GM18517 (cell line): Measurements from ENCODE around the gene APMAP.
A peak's percentile ranks its signal among the peaks of the same experiment; 100 is the strongest.

ENCODE experiments used
- ATAC-seq: cut with Tn5 transposase; IDR thresholded peaks from one replicate; pipeline ENCODE4 v1.9.1; 2021; ENCODE audit warnings: mild to moderate bottlenecking, moderate library complexity; ENCODE audit not compliant: unreplicated experiment

APMAP gene, protein sequence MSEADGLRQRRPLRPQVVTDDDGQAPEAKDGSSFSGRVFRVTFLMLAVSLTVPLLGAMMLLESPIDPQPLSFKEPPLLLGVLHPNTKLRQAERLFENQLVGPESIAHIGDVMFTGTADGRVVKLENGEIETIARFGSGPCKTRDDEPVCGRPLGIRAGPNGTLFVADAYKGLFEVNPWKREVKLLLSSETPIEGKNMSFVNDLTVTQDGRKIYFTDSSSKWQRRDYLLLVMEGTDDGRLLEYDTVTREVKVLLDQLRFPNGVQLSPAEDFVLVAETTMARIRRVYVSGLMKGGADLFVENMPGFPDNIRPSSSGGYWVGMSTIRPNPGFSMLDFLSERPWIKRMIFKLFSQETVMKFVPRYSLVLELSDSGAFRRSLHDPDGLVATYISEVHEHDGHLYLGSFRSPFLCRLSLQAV

GRCh38 chr20:24992487-24993205 lies at the start of gene APMAP:
Gene APMAP (minus strand): TSS chr20:24992751. CDS start chr20:24992688, 63 bp downstream.
- peak; percentile 93 for ATAC-seq

- no peak for ATAC-seq
These were observed 49.4 kb upstream of the APMAP start for GRCh38 chr20:25041813-25042530.

GRCh38 chr20:25040438-25040831 lies 47.9 kb upstream of the APMAP start:
- ATAC-seq, result no peak

DNA sequence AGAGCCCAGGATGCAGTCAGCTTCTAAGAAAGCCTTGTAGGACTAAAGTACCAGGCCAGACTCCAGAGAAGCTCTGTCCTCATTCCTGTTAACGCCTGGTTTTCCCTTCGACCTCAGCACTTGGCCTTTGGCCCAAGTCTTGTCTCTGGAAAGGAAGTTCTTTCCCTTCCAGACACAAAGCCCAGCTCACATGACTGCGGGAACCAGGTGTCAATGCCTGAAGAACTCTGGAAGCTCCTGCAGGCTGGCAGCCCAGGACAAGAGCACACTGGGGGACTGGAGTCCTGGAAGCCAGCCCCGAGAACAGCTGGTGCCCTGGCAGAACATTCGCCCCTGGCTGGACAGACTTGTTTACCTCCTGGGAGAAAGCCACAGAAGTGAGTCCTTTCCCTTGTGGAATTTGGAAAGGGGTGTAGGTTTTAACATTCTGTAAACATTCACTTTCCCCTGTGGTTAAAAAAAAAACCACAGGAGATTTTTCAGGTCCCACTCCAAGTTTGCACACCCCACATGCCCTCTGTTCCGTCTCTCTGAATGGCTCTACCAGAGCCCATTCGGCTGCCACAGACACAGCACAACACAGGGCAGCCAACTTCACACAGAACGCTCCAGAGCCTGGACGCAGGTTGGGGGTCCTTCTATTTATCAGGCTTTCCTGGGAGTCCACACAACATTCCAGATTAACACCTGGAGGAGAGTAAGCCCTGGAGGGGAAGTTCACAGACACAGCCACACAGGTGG lies 47.3 kb upstream of the APMAP start:
- no peak for ATAC-seq

GRCh38 chr20:25038591-25039015 lies 46.1 kb upstream of the APMAP start:
- no peak for ATAC-seq

DNA sequence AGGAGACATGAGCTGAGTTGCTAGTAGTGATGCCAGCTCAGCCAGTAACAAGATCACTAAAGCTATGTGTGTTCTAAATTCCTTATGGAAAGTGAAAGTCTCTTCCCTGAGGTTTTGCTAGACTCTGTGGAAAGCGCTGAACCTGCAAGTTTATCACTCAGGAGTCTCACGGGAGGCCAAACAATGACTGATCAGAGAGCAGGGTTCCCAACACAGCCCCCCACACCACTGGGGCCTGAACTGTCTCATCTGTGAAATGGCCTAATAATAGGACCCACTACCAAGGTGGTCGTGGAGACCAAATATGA lies 45.5 kb upstream of the APMAP start:
- ATAC-seq, result no peak

- no peak for ATAC-seq
These were observed 44.9 kb upstream of the APMAP start for GRCh38 chr20:25037288-25038102.

GRCh38 chr20:25036331-25036936 lies 43.9 kb upstream of the APMAP start:
- ATAC-seq, result no peak

DNA sequence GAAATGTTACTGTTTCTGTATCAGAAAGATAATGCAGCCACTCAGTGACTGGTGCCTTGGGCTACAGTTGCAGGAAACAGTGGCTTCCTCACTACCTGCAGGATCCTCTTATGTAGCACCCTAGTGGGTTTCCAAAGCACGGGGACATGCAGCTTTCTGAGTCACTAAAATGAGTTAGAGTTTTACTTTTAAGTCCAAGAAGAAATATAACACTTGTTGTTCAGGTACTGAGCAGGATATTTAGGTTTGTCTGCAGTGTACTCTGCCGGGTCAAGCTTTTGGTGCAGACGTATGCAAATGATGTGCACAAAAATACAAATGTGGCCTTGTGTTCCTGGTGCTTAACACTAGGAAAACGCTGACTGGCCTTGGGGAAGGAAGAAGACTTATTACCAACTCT lies 43.4 kb upstream of the APMAP start:
- ATAC-seq, result no peak

DNA sequence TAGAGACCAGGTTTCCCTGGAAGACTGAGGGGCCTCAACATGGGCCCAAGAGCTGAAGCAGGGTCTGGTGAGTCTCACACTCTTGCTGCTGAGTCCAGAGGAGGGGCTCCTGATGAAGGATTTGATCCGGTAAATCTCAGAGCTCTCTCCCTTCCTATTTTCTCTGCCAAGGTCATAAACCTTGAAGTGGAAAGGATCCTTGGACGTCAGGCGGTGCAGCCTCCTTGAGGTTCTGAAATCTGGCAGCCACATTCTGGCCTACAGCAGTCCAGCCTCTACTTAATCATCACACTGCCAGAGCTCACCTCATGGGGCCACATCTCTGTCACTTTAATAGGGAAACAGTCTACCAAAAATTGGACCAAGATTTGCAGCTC lies 41.4 kb upstream of the APMAP start:
- ATAC-seq, result no peak

- ATAC-seq, result no peak
These were observed 40.8 kb upstream of the APMAP start for GRCh38 chr20:25033265-25033923.

DNA sequence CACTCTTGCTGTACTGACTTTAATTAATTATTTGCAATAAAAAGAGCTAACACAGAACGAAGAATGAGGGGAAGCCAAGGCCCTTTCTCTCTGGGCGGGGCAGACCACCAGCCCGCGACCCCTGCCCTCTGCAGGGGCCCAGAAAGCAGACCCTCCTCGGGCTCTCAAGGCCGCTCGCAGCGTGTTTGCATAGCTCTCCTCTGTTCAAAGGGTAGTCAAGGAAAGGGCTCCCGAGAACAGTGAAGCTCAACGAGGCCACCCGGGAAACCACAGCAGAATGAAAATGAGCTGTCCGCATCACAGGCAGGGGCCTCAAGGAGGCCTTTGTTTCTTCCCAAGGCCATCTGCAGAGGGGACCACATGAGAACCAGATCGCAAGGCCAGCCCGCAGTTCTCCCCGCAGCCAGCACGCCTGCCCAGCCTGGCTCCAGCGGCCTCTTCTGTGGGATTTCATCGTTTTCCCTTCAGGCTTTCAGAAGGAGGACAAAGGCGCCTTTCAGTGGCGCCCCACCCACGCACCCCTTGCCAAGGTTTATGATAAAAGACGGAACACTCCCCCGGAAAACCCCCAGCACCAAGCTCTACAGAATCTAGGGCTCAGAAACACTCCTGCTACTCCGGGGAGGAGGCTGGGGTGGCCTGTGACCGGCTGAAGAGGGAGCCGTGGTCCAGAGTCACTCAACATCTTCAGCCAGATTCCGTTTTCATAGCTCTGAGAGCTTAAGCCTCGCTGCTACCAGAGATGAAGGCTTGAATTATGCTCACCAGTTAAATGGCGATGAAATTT lies 40.1 kb upstream of the APMAP start:
- ATAC-seq, result no peak

DNA sequence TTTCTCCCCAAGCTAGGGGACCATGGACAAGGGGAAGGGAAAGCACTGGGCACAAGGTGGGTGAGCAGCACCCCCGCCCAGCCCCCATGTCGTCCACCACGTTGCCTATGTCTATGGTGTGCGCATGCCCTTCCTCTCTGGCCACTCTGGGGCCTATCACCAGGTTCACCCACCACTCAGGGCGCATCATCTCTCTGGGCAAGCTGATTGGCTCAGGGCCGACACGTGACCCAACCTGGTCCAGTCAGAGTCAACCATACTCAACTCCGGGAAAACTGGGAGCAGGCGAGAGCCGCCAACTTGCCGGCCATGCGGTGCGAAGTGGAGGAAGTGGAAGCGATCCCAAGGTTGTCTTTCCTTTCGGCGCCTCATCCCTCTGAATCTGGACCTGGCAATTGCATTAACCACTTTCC lies 39.5 kb upstream of the APMAP start:
- ATAC-seq, result no peak

GRCh38 chr20:25031241-25031640 lies 38.7 kb upstream of the APMAP start:
- no peak for ATAC-seq

DNA sequence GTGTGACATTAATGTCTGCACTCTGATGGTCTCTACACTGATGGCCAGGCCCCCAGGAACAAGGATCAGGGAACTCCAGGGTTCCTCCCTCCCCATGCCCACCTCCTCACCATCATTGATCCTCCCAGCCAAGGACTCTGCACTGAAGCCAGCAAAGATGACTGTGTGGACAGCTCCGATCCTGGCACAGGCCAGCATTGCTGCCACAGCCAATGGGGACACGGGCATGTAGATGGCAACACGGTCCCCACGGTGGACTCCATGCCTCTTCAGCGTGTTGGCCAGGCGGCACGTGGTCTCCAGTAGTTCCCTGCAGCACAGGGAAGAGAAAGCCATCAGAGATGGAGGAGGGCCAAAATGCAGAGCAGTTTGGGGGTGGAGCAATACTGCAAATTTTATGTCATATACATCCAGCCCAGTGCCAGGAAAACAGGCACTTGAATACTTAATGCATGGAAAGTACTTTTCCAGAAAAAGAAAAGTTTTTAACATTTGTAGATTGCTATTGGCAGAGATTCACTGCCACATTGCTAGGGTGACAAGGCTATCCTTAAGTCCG lies 38.2 kb upstream of the APMAP start:
- ATAC-seq, result no peak

DNA sequence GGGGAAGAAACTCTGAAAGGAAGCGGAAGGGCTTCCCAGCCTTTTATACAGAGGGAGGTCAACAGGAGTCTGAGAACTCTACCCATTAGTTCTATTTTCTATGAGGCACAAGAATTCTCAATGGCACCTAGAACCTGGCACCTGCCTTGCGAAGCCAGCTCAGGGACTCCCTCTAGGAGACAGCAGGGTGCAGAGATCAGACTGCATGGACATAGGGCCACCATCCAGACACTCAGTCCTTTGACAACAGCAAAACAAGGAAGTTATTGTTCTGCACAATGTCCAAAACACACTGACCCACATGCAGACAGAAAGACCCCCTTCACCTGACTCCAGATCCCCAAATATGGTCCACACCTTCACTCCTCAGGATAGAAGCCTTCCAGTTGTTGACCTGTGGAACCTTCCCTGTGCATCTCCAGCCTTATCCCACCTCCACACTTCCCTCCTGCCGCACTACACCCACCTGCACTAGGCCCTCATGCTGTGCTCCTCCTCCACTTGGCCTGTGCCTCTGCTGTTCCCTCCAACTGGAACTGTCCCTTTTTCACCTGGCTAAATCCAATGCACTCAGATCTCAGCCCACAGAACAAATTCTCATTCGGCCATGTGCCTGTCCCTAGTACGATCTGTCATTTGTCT lies 37.6 kb upstream of the APMAP start:
- ATAC-seq, result no peak

- no peak for ATAC-seq
These were observed 33.5 kb upstream of the APMAP start for GRCh38 chr20:25025986-25026605.
